ENCODE results near the gene CHMP2A.
"Not testable (repeated sequence)": the region's sequence is repeated elsewhere in the genome, so short reads cannot be mapped to it uniquely, and the experiment has no call there.

The CHMP2A gene

GRCh38 chr19:58553799-58554493 lies 959 bp downstream of the CHMP2A start:
- DNase-seq = no peak

- no peak for DNase-seq
Observed at GRCh38 chr19:58552655-58553054, 2.2 kb downstream of the CHMP2A start.

GRCh38 chr19:58551577-58552471 lies 3.1 kb downstream of the CHMP2A start:
- no peak for DNase-seq

DNA sequence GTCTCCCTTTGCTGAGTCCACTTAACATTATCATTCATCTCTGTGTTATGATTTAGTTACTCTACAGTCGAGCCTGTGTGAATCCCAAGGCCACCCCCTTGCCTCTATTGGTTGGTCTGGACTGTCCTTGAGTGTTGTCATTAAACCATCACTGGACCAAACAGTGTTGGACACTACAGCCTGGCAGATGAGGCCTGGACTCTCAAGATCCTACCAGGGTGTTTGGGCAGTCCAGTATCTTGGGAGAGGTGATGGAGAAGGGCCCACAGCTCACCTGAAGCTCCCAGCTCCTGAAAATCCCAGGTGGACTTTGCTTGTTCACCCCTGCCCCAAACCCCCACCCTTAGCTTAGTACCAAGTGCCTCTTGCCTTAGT lies 3.8 kb downstream of the CHMP2A start:
- no peak for DNase-seq

DNA sequence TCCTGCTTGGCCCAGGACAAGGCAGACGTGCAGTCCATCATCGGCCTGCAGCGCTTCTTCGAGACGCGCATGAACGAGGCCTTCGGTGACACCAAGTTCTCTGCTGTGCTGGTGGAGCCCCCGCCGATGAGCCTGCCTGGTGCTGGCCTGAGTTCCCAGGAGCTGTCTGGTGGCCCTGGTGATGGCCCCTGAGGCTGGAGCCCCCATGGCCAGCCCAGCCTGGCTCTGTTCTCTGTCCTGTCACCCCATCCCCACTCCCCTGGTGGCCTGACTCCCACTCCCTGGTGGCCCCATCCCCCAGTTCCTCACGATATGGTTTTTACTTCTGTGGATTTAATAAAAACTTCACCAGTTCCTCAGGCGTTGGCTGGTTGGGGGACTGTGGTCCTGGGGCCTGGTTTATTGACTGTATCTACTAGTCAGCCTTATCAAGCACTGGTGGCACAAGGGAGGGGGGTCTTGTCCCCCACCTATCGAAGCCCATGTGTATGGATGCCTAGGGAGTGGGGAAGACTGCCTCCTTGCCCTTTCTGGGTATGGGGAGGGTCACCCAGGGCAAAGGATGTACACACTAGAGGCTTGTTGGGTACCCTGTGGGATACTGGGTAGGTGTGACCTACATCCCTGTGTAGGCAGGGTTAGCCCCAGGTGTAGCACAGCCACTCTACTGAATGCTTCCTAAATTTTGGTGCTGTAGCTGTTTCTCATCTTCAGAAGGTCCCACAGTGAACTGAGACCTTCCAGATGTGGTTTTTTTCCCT lies 4.4 kb downstream of the CHMP2A start:
- no peak for DNase-seq

DNA sequence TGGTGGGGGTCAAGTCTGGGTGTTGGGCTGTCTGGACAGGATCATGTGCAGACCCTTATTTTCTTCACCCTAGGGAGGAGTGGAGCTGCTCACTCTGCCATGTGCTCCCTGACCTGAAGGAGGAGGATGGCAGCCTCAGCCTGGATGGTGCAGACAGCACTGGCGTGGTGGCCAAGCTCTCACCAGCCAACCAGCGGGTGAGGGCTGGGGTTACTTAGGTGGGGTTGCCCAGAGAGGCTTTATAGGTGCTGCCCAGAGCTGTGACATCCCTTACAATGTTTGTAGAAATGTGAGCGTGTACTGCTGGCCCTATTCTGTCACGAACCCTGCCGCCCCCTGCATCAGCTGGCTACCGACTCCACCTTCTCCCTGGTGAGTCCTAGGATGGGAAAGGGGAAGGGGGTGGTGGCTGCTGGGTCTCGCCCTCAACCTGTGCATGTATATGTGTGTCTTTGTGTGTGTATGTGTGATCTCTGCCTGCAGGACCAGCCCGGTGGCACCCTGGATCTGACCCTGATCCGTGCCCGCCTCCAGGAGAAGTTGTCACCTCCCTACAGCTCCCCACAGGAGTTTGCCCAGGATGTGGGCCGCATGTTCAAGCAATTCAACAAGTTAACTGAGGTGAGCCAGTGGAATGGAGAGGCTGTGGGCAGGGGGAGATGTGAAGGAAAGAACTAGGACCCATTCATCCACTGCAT lies 5.1 kb downstream of the CHMP2A start:
- no peak for DNase-seq

DNA sequence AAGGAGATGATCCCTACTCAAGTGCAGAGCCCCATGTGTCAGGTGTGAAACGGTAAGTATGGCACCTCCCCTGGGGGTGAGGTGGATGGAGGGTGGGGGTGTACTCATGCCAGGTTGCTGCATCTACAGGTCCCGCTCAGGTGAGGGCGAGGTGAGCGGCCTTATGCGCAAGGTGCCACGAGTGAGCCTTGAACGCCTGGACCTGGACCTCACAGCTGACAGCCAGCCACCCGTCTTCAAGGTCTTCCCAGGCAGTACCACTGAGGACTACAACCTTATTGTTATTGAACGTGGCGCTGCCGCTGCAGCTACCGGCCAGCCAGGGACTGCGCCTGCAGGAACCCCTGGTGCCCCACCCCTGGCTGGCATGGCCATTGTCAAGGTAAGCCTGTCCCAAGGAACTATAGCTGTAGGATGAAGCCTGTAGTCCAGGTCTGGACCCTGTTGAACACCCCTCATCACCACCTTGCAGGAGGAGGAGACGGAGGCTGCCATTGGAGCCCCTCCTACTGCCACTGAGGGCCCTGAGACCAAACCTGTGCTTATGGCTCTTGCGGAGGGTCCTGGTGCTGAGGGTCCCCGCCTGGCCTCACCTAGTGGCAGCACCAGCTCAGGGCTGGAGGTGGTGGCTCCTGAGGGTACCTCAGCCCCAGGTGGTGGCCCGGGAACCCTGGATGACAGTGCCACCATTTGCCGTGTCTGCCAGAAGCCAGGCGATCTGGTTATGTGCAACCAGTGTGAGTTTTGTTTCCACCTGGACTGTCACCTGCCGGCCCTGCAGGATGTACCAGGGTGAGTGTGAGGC lies 5.8 kb downstream of the CHMP2A start:
- no peak for DNase-seq

DNA sequence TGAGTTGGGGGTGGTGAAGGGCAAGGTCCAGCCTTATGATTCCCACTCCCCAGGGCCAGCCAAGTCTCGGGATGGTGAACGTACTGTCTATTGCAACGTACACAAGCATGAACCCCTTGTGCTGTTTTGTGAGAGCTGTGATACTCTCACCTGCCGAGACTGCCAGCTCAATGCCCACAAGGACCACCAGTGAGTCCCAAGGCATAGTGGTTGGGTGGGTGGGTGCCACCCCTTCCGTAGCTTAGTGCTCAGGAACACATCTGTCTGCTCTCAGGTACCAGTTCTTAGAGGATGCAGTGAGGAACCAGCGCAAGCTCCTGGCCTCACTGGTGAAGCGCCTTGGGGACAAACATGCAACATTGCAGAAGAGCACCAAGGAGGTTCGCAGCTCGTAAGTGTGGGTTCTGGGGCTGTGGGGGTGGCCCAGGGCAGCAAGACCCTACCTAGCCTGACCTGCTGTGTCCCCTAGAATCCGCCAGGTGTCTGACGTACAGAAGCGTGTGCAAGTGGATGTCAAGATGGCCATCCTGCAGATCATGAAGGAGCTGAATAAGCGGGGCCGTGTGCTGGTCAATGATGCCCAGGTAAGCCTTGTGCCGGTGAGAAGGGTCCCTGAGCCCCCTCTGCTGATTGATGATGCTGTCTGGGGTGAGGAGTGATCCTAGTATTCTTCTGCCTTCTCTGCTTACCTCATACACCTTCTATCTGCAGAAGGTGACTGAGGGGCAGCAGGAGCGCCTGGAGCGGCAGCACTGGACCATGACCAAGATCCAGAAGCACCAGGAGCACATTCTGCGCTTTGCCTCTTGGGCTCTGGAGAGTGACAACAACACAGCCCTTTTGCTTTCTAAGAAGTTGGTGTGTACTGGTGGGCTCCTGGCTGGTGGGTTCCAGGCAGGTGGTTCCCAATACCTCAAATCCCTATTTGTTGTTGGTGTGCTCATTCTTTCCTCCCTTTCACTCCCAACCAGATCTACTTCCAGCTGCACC lies 7.3 kb downstream of the CHMP2A start:
- no peak for DNase-seq

DNA sequence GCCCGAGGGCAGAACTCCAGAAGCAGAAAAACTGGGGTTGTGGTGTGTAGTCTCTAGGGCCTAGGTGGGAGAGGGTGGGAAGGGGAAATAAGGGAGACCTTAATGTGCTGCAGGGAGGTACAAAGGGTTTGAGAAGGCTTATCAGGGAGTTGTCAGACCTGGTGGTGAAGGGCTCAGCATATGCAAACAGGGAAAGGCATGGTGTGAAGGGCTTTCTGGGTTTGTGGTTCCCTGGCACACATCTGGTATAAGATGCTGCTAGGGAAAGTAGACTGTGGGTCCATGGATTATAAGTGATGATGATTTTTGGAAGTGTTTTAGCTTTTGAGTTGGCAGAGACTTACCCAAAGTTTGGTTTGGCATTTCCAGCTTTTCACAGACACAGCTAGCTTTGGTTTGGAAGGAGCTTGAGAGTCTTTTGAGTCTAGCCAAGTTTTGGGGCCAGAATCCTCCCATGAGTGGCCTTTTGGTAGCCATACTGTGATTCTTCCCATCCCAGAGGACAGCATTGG lies 8.8 kb downstream of the CHMP2A start:
- no peak for DNase-seq

- DNase-seq = no peak
Observed at GRCh38 chr19:58545286-58546018, 9.5 kb downstream of the CHMP2A start.

DNA sequence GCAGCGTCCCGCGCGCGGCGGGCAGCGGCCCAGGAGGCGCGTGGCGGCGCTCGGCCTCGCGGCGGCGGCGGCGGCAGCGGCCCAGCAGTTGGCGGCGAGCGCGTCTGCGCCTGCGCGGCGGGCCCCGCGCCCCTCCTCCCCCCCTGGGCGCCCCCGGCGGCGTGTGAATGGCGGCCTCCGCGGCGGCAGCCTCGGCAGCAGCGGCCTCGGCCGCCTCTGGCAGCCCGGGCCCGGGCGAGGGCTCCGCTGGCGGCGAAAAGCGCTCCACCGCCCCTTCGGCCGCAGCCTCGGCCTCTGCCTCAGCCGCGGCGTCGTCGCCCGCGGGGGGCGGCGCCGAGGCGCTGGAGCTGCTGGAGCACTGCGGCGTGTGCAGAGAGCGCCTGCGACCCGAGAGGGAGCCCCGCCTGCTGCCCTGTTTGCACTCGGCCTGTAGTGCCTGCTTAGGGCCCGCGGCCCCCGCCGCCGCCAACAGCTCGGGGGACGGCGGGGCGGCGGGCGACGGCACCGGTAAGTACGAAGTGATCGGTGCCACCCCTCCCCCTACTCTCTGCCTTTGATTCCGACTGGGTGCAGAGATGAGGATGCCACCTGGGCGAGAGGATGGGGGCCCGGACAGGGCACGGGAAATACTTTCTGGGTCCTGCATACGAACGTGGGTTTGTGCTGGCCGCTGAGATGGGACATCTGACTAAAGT lies 10.2 kb downstream of the CHMP2A start:
- DNase-seq = peak; percentile 79

DNA sequence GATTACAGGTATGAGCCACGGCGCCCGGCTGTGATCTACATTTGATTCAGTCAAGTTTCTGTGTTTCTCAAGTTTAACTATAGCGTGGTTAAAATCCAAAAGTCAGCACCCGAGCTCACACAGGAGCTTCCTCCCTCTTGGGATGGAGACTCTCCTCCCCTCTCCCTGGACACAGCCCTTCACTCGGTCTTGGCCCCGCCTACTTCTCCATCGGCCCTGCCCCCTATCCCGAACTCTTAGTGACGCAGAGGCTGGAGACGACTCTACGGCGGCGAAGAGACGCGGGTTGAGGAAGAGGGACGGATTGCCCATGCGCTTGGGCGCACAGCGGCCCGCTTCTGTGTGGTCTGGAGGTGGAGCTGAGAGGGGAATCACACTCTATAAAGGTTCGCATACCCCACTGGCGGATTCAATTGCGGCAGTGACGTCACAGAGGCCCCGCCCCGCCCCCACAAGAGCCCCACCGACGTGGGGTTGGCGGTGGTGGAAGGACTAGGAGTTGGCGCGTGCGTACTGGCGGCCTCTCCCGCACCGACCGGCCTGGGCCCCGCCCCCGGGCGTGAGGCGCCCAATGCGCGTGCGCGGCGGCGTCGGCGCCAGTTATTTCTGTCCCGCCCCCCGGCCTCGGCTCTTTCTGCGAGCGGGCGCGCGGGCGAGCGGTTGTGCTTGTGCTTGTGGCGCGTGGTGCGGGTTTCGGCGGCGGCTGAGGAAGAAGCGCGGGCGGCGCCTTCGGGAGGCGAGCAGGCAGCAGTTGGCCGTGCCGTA lies 10.9 kb downstream of the CHMP2A start, which contains the start of gene TRIM28:
TSS of gene TRIM28 (plus strand) at position 239 of the 765 bp plus-strand sequence. CDS start 694 bp downstream, outside the sequence.
- peak; percentile 99 for DNase-seq

DNA sequence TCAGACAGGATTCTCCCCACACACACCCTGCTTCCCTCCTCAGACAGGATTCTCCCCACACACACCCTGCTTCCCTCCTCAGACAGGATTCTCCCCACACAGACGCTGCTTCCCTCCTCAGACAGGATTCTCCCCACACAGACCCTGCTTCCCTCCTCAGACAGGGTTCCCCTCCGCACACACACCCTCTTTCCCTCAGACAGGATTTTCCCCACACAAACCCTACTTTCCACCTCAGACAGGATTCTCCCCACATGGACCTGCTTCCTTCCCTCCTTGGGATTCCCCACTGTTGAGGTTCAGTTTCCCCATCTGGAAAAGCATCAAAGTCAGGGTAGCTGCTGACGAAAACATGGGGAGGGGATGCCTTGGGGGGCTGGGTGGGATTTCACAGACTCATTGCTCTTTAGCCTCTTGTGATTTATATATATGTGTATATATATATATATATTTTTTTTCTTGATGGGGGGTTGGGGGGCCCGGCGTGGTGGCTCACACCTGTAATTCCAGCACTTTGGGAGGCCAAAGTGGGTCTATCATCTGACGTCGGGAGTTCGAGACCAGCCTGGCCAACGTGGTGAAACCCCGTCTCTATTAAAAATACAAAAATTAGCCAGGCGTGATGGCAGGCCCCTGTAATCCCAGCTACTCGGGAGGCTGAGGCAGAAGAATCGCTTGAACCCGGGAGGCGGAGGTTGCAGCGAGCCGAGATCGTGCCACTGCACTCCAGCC lies 12.1 kb downstream of the CHMP2A start:
- DNase-seq = not testable (repeated sequence)

DNA sequence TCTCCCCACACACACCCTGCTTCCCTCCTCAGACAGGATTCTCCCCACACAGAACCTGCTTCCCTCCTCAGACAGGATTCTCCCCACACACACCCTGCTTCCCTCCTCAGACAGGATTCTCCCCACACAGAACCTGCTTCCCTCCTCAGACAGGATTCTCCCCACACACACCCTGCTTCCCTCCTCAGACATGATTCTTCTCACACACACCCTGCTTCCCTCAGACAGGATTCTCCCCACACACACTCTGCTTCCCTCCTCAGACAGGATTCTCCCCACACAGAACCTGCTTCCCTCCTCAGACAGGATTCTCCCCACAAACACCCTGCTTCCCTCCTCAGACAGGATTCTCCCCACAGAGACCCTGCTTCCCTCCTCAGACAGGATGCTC lies 15.7 kb downstream of the CHMP2A start:
- DNase-seq = not testable (repeated sequence)

DNA sequence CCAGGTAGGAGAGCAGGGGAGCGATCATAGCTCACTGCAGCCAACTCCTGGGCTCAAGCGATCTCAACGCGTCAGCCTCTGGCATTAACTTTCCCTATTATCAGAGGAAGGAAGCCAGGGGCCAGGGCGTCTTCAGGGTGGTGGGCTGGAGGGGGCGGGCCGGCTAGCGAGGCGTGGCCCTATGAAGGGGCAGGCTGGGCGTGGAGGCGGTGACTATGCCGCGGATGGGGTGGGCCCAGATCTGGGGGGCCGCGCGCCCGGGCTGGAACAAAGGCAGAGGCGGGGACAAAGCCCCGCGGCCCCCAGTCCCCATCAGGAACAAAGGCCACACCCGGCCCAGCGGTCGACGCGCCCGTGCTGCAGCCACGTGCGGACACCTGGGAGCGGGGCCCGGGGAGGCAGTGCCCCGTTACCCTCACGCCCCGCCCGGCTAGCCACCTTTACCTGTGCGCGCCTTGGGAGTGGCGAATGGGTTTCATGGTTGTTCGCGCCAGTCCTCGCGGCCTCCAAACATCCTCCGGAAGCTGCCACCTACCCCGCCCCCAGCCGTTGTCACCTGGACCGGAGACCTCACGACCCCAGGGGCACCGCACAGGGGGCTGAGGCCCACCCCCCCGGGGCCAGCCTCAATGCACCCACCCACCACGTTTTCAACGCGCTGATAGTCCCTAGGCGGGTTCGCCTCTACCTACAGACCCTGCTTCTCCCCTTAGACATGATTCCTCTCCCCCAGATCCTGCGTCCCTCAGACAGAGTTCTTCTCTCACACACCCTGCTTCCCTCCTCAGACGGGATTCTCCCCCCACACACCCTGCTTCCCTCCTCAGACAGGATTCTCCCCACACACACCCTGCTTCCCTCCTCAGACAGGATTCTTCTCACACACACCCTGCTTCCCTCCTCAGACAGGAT lies 16.4 kb downstream of the CHMP2A start:
- no peak for DNase-seq

Measured in 8988T (cell line).